PC-9 (cell line): ENCODE results near the gene MISP. TPM values are rescaled to one million over a fixed set of nuclear protein-coding genes. Genes with fewer than 3 reads are reported as not detected.

ENCODE experiments used
- BruUV-seq: library from RNA; stranded (reverse); fragments of 400-500 nt; replicated peaks from 2 replicates; lab custom pipeline; 2021; lab: Mats Ljungman, UMichigan
- CTCF ChIA-PET: fragments of 300-600 bp; sonication (Branson Sonifier 250); formaldehyde crosslinking; loops from one replicate; lab custom pipeline; 2022; ENCODE audit warnings: antibody characterized with exemption; lab: Charles Lee
- POLR2A ChIA-PET: fragments of 300-600 bp; sonication (Branson Sonifier 250); formaldehyde crosslinking; loops from one replicate; lab custom pipeline; 2022; ENCODE audit warnings: antibody characterized with exemption; ENCODE audit not compliant: unreplicated experiment; lab: Charles Lee
- DNase-seq, 2 experiments: peaks; one replicate each; pipeline versions ENCODE4 v3.0.0 to v3.0.0-alpha.2; 2015 to 2022; ENCODE audit warnings: mixed read lengths in 1 of 2
- H2AFZ ChIP-seq: fragments of 200-600 bp; sonication (generic); 2 replicates; pipeline ENCODE4 v1.8.1; 2017; ENCODE audit warnings: antibody characterized with exemption
- H3F3A ChIP-seq: fragments of 200-600 bp; sonication (generic); 2 replicates; pipeline ENCODE4 v1.8.1; 2017; ENCODE audit warnings: antibody characterized with exemption, mild to moderate bottlenecking, low read depth; ENCODE audit not compliant: insufficient read depth
- H3K27ac ChIP-seq: fragments of 200-600 bp; sonication (generic); 2 replicates; pipeline ENCODE4 v1.6.1; 2016; ENCODE audit warnings: mixed run types
- H3K27me3 ChIP-seq: fragments of 200-600 bp; sonication (generic); 2 replicates; pipeline ENCODE4 v1.6.1; 2016; ENCODE audit warnings: low read depth, mixed run types; ENCODE audit not compliant: insufficient read depth
- H3K36me3 ChIP-seq: fragments of 200-600 bp; sonication (generic); 2 replicates; pipeline ENCODE4 v1.6.1; 2016; ENCODE audit warnings: low read depth, mixed run types
- H3K4me1 ChIP-seq: fragments of 200-600 bp; sonication (generic); replicated peaks from 2 replicates; pipeline ENCODE4 v1.6.1; 2016; ENCODE audit warnings: mixed run types; ENCODE audit not compliant: insufficient read depth
- H3K4me2 ChIP-seq: fragments of 200-600 bp; sonication (generic); 2 replicates; pipeline ENCODE4 v1.6.1; 2017; ENCODE audit warnings: mixed run types
- H3K4me3 ChIP-seq: fragments of 200-600 bp; sonication (generic); 2 replicates; pipeline ENCODE4 v1.6.1; 2016; ENCODE audit warnings: mixed run types
- H3K79me2 ChIP-seq: fragments of 200-600 bp; sonication (generic); 2 replicates; pipeline ENCODE4 v1.6.1; 2017; ENCODE audit warnings: low read depth, mixed run types
- H3K9me2 ChIP-seq: fragments of 200-600 bp; sonication (generic); 2 replicates; pipeline ENCODE4 v1.8.1; 2017; ENCODE audit warnings: mild to moderate bottlenecking; ENCODE audit not compliant: insufficient read depth
- H3K9me3 ChIP-seq: fragments of 200-600 bp; sonication (generic); 2 replicates; pipeline ENCODE4 v1.8.1; 2016; ENCODE audit warnings: low read depth; ENCODE audit not compliant: insufficient read depth
- H4K20me1 ChIP-seq: fragments of 200-600 bp; sonication (generic); 2 replicates; pipeline ENCODE4 v1.8.1; 2017; ENCODE audit not compliant: insufficient read depth
- CTCF ChIP-seq: fragments of 200-600 bp; sonication (generic); conservative IDR thresholded peaks from 2 replicates; pipeline ENCODE4 v1.6.1; 2017; ENCODE audit warnings: mixed run types, antibody characterized with exemption, mild to moderate bottlenecking, moderate library complexity
- EZH2 ChIP-seq: fragments of 200-600 bp; sonication (generic); IDR thresholded peaks from 2 replicates; pipeline ENCODE4 v1.8.0; 2017; ENCODE audit warnings: antibody characterized with exemption, low read depth
- intact Hi-C: fragments of 100-400 bp; cut with micrococcal nuclease; formaldehyde crosslinking; loops from one replicate; pipeline ENCODE4 v1.10.0; 2022; ENCODE audit not compliant: unreplicated experiment
- total RNA-seq: library from RNA; stranded (reverse); gene quantifications from 2 replicates; pipeline ENCODE4 v1.2.3, GENCODE V29; 2021

MISP gene
- total RNA-seq, 1 experiment from 2014 or later = 91.6 TPM

- no TSS peak for BruUV-seq
- Histone ChIP-seq H3F3A (peaks cover 30% of the 10 kb centered on the region), H3K4me2 (no peak overlapping the region), H4K20me1 (peaks cover 5% of the 10 kb centered on the region), H3K27me3 (no peaks in the 10 kb centered on the region), H3K27ac (no peak overlapping the region), H3K9me3 (no peaks in the 10 kb centered on the region), H2AFZ (no peak overlapping the region), H3K4me3 (no peak overlapping the region), H3K4me1 (peaks cover 9% of the 10 kb centered on the region), H3K79me2 (peaks cover 9% of the 10 kb centered on the region; the same call in 1 of the 2 replicates), H3K36me3 (no peaks in the 10 kb centered on the region), H3K9me2 (no peaks in the 10 kb centered on the region)
- CTCF ChIA-PET = no interaction called here
- POLR2A ChIA-PET = no interaction called here
- TF ChIP-seq EZH2 (no peak), CTCF (no peak)
- DNase-seq = no peak
- intact Hi-C loops = no loop called here
These were observed 2.7 kb upstream of the MISP start for GRCh38 chr19:748274-748598.

- H3K4me3 ChIP-seq = no peak overlapping the region
- H3K4me2 ChIP-seq = no peak overlapping the region
- H4K20me1 ChIP-seq = peaks cover 14% of the 10 kb centered on the region
- CTCF ChIA-PET = no interaction called here
- H3K27me3 ChIP-seq = no peaks in the 10 kb centered on the region
- no peaks in the 10 kb centered on the region for H3K36me3 ChIP-seq
- BruUV-seq = no TSS peak
- TF ChIP-seq EZH2 (no peak), CTCF (no peak)
- no peaks in the 10 kb centered on the region for H3K9me2 ChIP-seq
- H2AFZ ChIP-seq = no peak overlapping the region
- no peak overlapping the region for H3K27ac ChIP-seq
- peaks cover 28% of the 10 kb centered on the region for H3F3A ChIP-seq
- intact Hi-C loops = loop anchor here (5.0 kb wide), 1 partner anchor 88 kb away; the partner anchor contains the start of gene RNF126
- POLR2A ChIA-PET = no interaction called here
- H3K9me3 ChIP-seq = no peaks in the 10 kb centered on the region
- H3K4me1 ChIP-seq = peaks cover 22% of the 10 kb centered on the region
- peaks cover 24% of the 10 kb centered on the region for H3K79me2 ChIP-seq
- DNase-seq = no peak
These were observed 1.1 kb upstream of the MISP start for GRCh38 chr19:749811-750210.

- H3K4me1 ChIP-seq = peaks cover 22% of the 10 kb centered on the region
- intact Hi-C loops = loop anchor here (1.0 to 5.0 kb wide), 3 partner anchors 31 to 89 kb away; partner anchors contain the start of gene RNF126
- BruUV-seq = TSS peak; percentile 95
- H3K4me2 ChIP-seq = peak overlapping the region; percentile 87
- CTCF ChIA-PET = interaction anchor here (0.6 to 1.1 kb wide), 2 partner anchors 11 to 74 kb away, joined by 3 to 8 read pairs; no protein-coding TSS in a partner anchor
- H3K36me3 ChIP-seq = peaks cover 3% of the 10 kb centered on the region; the same call in 1 of the 2 replicates
- peaks cover 30% of the 10 kb centered on the region for H4K20me1 ChIP-seq
- TF ChIP-seq CTCF (no peak), EZH2 (no peak)
- H3K9me3 ChIP-seq = no peaks in the 10 kb centered on the region
- no peaks in the 10 kb centered on the region for H3K27me3 ChIP-seq
- H3K27ac ChIP-seq = peak overlapping the region; percentile 89
- H3K4me3 ChIP-seq = peak overlapping the region; percentile 99
- no peaks in the 10 kb centered on the region for H3K9me2 ChIP-seq
- H3K79me2 ChIP-seq = peaks cover 43% of the 10 kb centered on the region
- POLR2A ChIA-PET = interaction anchor here (0.5 to 1.0 kb wide), 8 partner anchors 13 to 247 kb away, joined by 3 to 11 read pairs (median 6); no protein-coding TSS in a partner anchor
- H2AFZ ChIP-seq = no peak overlapping the region
- DNase-seq = peak; percentile 77 to 80
- peaks cover 32% of the 10 kb centered on the region for H3F3A ChIP-seq
These were observed 809 bp downstream of the MISP start for GRCh38 chr19:751501-752341.
